ENCODE results near the gene CAMTA1.

Gene CAMTA1

GRCh38 chr1:7004181-7004580 lies 218.9 kb downstream of the CAMTA1 start:
- no peak for DNase-seq (ENCODE audit: low read depth in 2 of 2)

DNA sequence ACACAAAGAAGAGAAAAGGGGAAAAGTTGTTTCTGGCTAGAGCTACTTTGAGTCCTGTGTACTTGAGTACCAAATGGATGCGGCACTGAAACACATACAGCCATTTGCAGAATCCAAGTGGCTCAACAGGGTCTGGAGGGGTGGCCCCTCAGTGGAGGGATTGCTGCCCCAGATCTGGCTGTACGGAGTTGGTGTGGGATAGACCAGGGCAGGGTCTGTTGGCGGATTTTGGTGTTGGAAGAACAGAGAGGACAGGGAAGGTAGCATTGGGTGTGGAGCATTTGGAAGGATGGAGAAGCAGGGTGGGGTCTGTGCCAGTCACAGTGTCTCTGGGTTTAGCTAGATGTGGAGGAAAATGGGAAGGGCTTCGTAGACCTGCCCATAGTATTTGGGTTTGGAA lies 220.5 kb downstream of the CAMTA1 start:
- no peak for DNase-seq (ENCODE audit: low read depth in 2 of 2)

GRCh38 chr1:7006996-7007871 lies 222.0 kb downstream of the CAMTA1 start:
- DNase-seq (ENCODE audit: low read depth in 2 of 2) = no peak

DNA sequence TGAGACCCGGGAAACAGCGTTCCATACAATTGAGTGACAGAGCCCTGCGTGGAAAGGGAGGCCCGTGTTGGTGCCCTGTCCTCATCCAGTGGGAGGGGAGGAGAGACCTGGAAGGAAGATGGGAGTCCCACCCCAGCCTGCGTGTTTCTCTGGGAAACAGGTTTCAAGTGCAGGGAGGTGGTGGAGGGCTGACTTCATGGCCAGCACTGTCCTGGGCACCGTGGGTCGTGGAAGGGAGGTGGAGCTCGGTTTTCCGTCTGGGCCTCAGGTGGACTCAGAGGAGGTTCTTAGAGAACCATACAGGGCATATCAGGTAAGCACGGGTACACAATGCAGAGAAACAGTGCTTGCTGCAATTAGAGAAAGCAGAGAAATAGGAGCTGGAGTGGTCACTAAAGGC lies 222.6 kb downstream of the CAMTA1 start:
- no peak for DNase-seq (ENCODE audit: low read depth in 2 of 2)

GRCh38 chr1:7008331-7008730 lies 223.1 kb downstream of the CAMTA1 start:
- DNase-seq (ENCODE audit: low read depth in 2 of 2) = no peak

- DNase-seq (ENCODE audit: low read depth in 2 of 2) = no peak
Observed at GRCh38 chr1:7008975-7009740, 223.9 kb downstream of the CAMTA1 start.

- DNase-seq (ENCODE audit: low read depth in 2 of 2) = no peak
Observed at GRCh38 chr1:7009741-7010525, 224.7 kb downstream of the CAMTA1 start.

DNA sequence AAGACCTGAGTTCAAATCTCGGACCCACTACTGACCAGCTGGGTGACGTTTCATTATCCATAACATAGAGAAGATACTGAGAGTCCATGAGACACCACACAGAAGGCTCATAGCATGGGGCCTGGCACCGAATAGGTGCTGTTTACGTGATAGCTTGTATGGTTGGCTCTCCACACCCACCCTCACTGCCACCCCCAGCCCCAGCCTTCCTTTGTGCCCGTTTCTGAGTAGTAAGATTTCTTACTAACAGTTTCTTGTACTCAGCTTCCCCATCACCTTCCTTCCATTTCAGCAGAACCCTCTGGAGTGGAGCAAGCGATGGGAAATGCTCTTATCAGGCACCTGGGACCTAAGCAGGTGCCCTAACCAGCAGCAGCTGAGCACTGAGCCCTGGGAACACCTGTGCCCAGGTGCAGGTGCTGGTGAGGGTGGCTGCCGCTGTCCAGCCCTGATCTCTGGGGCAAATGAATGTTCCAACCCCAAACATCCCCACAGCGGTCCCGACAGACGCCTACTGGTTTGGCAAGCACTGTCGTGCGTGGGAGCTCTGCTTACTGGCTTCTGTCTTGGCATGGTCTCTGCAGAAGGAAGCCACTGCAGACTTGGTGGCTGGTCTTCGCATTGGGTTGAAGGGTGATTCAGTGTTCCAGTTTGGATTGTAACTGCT lies 225.4 kb downstream of the CAMTA1 start:
- no peak for DNase-seq (ENCODE audit: low read depth in 2 of 2)

- DNase-seq (ENCODE audit: low read depth in 2 of 2) = no peak
Observed at GRCh38 chr1:7011826-7012225, 226.6 kb downstream of the CAMTA1 start.

GRCh38 chr1:7012461-7012924 lies 227.2 kb downstream of the CAMTA1 start:
- DNase-seq (ENCODE audit: low read depth in 2 of 2) = no peak

DNA sequence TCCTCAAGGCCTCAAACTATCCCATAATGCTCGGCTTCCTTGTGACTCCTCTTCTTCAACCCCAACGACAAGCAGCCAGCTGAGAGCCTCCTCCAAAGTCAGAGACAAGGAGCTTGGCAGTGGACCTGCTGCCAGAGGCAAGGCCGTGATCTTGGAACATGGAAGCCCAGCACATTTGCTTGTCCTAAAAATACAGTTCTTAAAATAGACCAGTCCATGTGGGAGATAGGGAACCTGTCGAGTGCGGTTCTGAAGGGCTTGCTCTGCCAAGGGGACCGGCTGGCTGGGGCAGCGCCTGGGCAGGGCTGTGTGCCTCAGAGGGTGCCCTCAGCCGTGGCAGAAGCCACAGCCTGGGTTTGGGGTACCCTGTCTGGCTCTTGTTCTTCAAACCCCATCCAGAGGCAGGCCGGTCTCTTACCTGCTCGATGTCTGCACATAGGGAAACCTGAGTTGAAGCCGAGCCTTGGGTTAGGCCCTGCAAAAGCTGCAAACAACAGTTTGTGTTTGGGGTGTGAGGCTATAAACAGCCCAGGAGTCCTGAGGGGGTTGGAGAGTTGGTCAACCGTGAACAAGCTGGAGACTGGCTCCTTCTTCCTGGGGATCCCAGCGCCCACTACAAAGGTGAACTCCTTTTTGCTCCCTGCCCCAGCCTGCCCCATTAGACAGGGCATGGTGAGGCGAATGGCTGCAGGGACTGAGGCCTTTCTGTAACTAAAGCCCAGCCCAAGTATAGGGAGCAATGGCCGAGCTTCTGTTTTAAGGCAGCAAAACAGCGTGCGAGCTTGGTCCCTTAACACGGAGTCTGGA lies 228.8 kb downstream of the CAMTA1 start:
- no peak for DNase-seq (ENCODE audit: low read depth in 2 of 2)

- DNase-seq (ENCODE audit: low read depth in 2 of 2) = no peak
Observed at GRCh38 chr1:7014640-7014930, 229.3 kb downstream of the CAMTA1 start.

DNA sequence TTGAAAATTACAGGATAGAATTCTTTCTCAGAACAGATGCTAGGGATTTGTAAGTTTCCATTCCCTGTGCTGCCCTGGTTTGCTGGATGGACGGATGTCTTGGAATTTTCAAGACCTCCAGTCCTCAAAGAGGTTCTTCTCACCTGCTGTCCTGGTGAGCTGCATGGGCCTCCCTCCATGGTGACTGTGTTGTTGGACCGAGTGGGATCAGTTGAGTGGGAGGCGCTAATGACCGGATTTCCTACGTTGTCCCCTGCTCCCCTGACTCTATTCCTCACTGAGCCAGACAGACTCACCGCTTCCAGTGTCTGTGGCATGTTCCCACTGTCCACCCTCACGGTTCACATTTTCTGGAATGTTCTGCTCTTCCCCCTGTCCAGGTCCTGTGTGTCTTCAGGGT lies 229.8 kb downstream of the CAMTA1 start:
- no peak for DNase-seq (ENCODE audit: low read depth in 2 of 2)

GRCh38 chr1:7018351-7018750 lies 233.1 kb downstream of the CAMTA1 start:
- no peak for DNase-seq (ENCODE audit: low read depth in 2 of 2)

- DNase-seq (ENCODE audit: low read depth in 2 of 2) = no peak
Observed at GRCh38 chr1:7018826-7019225, 233.6 kb downstream of the CAMTA1 start.

DNA sequence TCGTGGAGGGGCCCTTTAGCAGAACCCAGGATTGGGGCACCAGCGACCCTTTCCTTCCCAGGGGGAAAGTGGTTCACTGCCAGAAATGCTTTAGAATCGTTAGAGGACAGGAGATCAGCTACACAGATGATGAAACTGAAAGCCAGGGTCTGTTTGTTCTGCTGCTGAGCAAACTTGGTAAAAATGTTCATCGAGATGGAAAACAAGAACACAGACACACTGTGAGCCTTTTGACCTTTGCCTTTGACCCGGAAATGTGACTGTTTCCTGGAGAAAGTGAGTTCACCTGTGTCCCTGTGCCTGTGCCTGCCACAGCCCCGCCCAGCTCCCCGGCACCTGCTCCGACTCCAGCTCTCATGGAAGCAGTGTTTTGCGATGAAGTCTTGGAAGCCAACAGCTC lies 234.3 kb downstream of the CAMTA1 start:
- no peak for DNase-seq (ENCODE audit: low read depth in 2 of 2)

DNA sequence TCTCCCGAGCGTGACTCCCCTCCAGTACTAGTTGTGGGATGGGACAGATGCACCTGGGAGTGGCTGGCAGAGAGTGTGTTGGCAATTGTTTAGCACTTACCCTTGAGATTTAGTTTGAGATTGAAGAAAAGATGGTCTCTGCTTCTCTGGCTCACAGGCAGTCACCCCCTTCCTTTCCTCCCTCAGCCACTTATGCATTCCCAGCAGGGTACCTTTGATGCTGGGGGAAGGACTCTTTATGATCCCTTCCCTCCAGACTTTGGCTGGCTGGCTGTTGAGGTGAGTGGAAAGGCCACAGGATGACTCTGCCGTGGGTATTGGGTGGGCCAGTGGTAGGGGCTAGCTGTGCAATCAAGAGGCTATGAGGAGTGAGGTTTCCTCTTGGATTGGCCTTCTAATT lies 236.8 kb downstream of the CAMTA1 start:
- no peak for DNase-seq (ENCODE audit: low read depth in 2 of 2)

DNA sequence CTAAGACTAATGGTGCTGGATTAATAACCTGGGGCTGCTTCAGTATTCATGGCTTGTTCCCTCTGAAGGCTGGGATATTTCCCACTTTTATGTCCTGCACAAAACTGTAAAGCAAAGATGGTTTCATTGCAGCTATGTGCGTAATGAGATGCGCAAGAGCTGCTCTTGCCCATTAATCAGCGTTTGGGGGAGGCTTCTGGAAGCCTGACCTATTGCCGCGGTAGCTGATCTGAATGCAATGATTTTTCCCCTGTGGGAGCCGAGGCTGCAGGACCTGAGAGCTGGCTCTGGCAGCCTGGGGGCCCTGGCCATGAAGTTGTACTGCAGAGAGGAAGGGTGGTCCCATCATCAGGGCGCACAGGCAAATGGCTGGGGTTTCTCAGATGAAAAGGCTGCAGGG lies 239.8 kb downstream of the CAMTA1 start:
- DNase-seq (ENCODE audit: low read depth in 2 of 2) = no peak

- no peak for DNase-seq (ENCODE audit: low read depth in 2 of 2)
Observed at GRCh38 chr1:7026169-7026568, 240.9 kb downstream of the CAMTA1 start.

DNA sequence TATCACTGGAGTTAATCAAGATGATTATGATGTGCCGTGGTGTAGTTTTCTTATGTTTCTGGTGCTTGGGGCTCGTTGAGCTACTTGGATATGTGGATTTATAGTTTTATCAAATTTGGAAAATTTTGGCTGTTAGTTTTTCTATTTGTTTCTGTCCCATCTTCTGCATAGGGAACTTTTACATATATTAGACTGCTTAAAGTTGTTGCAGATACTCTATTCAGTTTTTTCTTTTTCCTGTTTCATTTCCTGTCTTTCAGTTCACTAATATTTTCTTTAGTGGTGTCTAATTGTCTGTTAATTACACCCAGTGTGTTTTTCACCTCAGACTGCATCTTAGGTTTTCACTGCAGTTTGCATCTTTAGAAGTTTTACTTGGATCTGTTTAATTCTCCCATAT lies 247.7 kb downstream of the CAMTA1 start:
- DNase-seq (ENCODE audit: low read depth in 2 of 2) = no peak

DNA sequence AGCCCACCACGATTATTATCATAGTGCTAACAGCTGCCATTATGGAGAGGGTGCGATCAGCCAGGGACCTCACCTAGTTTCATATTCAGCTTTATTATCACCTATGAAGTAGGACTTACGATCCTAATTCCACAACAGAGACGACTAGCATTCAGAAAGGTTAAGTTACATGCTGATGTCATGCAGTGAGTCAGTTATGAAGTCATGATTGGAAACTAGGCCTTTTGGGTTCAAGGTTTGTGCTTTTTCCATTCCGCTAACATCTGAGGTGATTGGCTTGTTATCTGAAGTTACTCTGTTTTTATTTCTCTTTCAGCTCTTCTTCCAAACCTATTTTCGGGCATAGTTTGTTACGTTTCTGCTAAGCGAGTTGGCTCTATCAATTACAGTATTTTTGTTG lies 251.1 kb downstream of the CAMTA1 start:
- no peak for DNase-seq (ENCODE audit: low read depth in 2 of 2)
